Measurements from ENCODE around the gene PARD3B. TPM values are rescaled to one million over a fixed set of nuclear protein-coding genes. Genes with fewer than 3 reads are reported as not detected.
A peak's percentile ranks its signal among the peaks of the same experiment; 100 is the strongest.

The PARD3B gene
- total RNA-seq, 1 donor from 2014 or later: 12.3 TPM

DNA sequence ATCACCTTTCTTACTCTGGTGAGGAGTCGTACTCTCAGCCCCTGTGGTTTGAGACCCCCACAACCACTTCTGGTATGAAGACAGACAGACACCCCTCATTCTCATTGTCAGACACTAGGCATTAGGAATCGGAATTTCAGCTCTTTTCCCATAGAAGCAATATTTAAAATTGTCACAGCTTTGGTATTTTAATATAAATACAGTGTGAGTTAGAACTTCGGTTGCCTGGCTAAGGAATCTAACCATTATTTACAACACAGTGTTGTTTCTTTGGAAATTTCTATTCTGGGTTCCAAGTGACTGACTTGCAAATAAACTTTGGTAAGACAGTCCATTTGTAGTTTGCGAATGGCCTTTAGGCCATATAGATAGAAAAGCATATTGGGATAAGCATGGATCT lies 318.1 kb downstream of the PARD3B start:
- TF ChIP-seq POLR2A (IDR thresholded peaks at IDR 0.05) (no peak), POLR2AphosphoS5 (IDR thresholded peaks at IDR 0.05; ENCODE audit: insufficient read depth in 1 of 2, low read depth in 1 of 2) (no peak)
- TF ChIP-seq, protein P1, sequence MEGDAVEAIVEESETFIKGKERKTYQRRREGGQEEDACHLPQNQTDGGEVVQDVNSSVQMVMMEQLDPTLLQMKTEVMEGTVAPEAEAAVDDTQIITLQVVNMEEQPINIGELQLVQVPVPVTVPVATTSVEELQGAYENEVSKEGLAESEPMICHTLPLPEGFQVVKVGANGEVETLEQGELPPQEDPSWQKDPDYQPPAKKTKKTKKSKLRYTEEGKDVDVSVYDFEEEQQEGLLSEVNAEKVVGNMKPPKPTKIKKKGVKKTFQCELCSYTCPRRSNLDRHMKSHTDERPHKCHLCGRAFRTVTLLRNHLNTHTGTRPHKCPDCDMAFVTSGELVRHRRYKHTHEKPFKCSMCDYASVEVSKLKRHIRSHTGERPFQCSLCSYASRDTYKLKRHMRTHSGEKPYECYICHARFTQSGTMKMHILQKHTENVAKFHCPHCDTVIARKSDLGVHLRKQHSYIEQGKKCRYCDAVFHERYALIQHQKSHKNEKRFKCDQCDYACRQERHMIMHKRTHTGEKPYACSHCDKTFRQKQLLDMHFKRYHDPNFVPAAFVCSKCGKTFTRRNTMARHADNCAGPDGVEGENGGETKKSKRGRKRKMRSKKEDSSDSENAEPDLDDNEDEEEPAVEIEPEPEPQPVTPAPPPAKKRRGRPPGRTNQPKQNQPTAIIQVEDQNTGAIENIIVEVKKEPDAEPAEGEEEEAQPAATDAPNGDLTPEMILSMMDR (IDR thresholded peaks at IDR 0.05): no peak
- H3K27ac ChIP-seq: no peak overlapping the region
- H3K4me1 ChIP-seq: no peaks in the 10 kb centered on the region
- H3K4me3 ChIP-seq: no peak overlapping the region
- no peaks in the 10 kb centered on the region for H3K36me3 ChIP-seq
- DNase-seq (ENCODE audit: extremely low spot score in 2 of 2): no peak
- intact Hi-C loops (cut with DNase I): loop anchor here (10.0 kb wide), 1 partner anchor 811 kb away; no protein-coding TSS in a partner anchor
- H3K27me3 ChIP-seq: no peaks in the 10 kb centered on the region
- H3K9me3 ChIP-seq: no peaks in the 10 kb centered on the region

DNA sequence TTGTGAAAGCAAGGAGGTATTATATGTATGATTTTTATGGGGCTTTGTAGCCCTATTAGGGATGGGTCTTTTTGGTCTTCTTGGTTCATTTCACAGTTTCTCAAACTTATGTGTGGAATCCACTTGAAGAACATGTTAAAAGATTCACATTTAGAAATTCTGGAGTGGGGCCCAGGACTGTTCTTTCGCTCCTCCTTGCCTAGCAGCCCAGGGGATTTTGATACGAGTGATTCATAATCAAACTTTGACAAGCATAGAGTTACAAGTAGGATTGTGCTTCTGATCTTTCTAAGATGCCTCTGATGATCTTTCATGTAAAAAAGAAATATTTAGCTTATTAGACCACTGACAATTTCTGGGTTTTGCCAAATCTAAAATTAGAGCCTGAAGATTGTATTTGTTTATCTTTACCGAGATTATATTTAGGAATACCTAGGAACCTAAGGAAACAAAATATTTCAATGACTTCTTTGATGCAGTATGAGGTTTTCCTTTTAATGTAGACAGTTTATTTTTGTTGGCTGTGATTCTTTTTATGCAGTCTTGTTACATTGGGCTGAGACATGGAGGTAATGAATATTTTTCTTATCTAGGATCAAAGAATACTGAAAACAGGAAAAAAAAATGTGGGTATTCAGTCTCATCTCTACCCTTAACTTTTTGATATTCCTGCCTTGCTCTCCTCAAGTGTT lies 324.0 kb downstream of the PARD3B start:
- H3K9me3 ChIP-seq: no peaks in the 10 kb centered on the region
- H3K36me3 ChIP-seq: no peaks in the 10 kb centered on the region
- no peak overlapping the region for H3K4me3 ChIP-seq
- no peak overlapping the region for H3K27ac ChIP-seq
- no peak for DNase-seq (ENCODE audit: extremely low spot score in 2 of 2)
- intact Hi-C loops (cut with DNase I): loop anchor here (10.0 kb wide), 1 partner anchor 806 kb away; no protein-coding TSS in a partner anchor
- peaks cover 11% of the 10 kb centered on the region for H3K4me1 ChIP-seq
- TF ChIP-seq POLR2A (IDR thresholded peaks at IDR 0.05): no peak
- TF ChIP-seq, protein P1 (IDR thresholded peaks at IDR 0.05): no peak
- no peak for TF ChIP-seq POLR2AphosphoS5 (IDR thresholded peaks at IDR 0.05; ENCODE audit: insufficient read depth in 1 of 2, low read depth in 1 of 2)
- no peaks in the 10 kb centered on the region for H3K27me3 ChIP-seq

DNA sequence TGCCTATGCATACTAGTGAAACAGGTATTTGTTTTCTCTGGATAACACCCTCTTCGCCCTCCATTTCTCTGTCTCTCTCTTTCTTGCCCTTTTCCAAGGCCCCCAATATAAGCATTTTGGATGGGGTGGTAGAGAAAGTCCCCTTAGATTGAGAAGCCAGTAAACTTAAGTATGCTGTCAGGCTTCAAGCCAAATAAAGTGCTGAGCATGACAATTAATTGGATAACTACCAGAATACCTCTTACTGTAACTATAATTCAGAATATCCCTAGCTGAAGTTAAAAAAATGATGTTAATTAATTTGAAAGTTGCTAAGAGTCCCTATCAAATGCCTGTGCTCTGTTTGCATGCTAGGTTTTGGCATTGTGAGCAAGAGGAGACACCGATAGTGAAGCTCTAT lies 324.8 kb downstream of the PARD3B start:
- H3K36me3 ChIP-seq: no peaks in the 10 kb centered on the region
- no peak overlapping the region for H3K4me3 ChIP-seq
- TF ChIP-seq, protein P1 (IDR thresholded peaks at IDR 0.05): no peak
- TF ChIP-seq POLR2A (IDR thresholded peaks at IDR 0.05): no peak
- no peak for TF ChIP-seq POLR2AphosphoS5 (IDR thresholded peaks at IDR 0.05; ENCODE audit: insufficient read depth in 1 of 2, low read depth in 1 of 2)
- H3K27me3 ChIP-seq: no peaks in the 10 kb centered on the region
- intact Hi-C loops (cut with DNase I): no loop called here
- H3K9me3 ChIP-seq: no peaks in the 10 kb centered on the region
- no peak for DNase-seq (ENCODE audit: extremely low spot score in 2 of 2)
- H3K4me1 ChIP-seq: peaks cover 11% of the 10 kb centered on the region
- H3K27ac ChIP-seq: no peak overlapping the region

DNA sequence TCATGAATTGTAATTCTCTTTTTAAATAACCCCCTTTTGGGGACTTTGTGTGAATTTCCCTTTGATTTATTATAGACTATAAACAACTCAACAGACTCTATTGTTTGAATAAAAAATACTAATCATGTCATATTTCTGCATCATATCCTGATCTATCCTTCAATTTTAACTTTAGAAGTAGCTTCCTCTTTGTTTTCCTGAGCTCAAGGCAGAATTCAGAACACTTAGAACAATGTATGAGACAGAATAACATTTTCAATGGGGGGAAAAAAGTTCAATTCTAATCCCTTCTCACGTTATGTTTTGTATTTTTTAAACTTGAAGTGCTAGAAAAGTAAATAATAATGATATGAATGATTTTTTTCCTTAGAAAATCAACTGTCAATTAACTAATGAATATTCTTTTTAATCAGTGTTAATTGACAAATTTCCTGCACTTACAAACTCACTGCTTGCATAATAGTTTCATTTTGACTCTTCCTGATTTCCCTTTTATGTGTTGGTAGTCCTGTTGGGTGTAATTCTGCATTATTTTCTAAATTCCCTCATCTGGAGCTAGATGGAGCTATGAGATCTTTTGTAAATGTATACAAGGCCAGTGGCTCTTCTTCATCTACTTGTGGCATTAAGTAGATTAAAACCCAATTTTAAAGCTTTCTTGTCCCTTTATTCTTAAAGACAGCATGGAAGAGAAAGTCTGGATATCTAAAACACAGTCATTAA lies 326.1 kb downstream of the PARD3B start:
- DNase-seq (ENCODE audit: extremely low spot score in 2 of 2): no peak
- no peak for TF ChIP-seq POLR2AphosphoS5 (IDR thresholded peaks at IDR 0.05; ENCODE audit: insufficient read depth in 1 of 2, low read depth in 1 of 2)
- TF ChIP-seq POLR2A (IDR thresholded peaks at IDR 0.05): no peak
- TF ChIP-seq, protein P1 (IDR thresholded peaks at IDR 0.05): peak in 2 of 3 experiments; percentile 16 to 42
- no peak overlapping the region for H3K27ac ChIP-seq
- H3K9me3 ChIP-seq: no peaks in the 10 kb centered on the region
- intact Hi-C loops (cut with DNase I): no loop called here
- H3K27me3 ChIP-seq: no peaks in the 10 kb centered on the region
- peaks cover 11% of the 10 kb centered on the region for H3K4me1 ChIP-seq
- no peaks in the 10 kb centered on the region for H3K36me3 ChIP-seq
- no peak overlapping the region for H3K4me3 ChIP-seq

DNA sequence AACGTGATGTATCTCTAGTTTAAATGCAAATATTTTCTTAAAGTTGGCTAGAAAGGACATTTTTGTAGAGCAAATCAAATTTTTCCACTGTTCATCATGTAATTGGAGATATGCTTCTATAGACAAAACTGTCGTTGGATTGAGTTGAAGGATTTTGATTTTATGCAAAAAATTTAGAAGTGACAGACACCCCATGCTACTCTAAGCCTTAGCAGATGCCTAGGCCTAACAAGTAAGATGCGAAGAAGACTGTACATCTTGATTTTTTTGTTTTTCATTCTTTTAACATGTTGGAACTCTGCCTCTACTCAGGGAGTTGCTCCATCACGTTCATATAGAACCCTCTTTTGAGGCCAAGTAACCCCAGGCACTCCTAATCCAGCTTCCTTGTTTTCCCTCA lies 331.0 kb downstream of the PARD3B start:
- TF ChIP-seq, protein P1 (IDR thresholded peaks at IDR 0.05): no peak
- TF ChIP-seq POLR2A (IDR thresholded peaks at IDR 0.05): no peak
- TF ChIP-seq POLR2AphosphoS5 (IDR thresholded peaks at IDR 0.05; ENCODE audit: insufficient read depth in 1 of 2, low read depth in 1 of 2): no peak
- DNase-seq (ENCODE audit: extremely low spot score in 2 of 2): no peak
- Histone ChIP-seq H3K27ac (no peak overlapping the region), H3K9me3 (no peaks in the 10 kb centered on the region), H3K4me3 (no peak overlapping the region), H3K36me3 (no peaks in the 10 kb centered on the region), H3K27me3 (no peaks in the 10 kb centered on the region), H3K4me1 (no peaks in the 10 kb centered on the region)
- intact Hi-C loops (cut with DNase I): no loop called here
